Activated CD4-positive, alpha-beta T cell treated with anti-CD3 and anti-CD28 coated beads for 24 hours (primary cell): ENCODE results near the gene OSCP1.

ENCODE experiments used
- DNase-seq, 2 donors: peaks; one replicate each; pipeline ENCODE4 v3.0.0-alpha.2; 2020; ENCODE audit warnings: low read depth in 2 of 2

OSCP1 gene

GRCh38 chr1:36383240-36383639 is 67.0 kb downstream of the OSCP1 start:
- no peak for DNase-seq

GRCh38 chr1:36382669-36383068 is 67.6 kb downstream of the OSCP1 start:
- DNase-seq: no peak

GRCh38 chr1:36382231-36382630 is 68.0 kb downstream of the OSCP1 start:
- DNase-seq: no peak

GRCh38 chr1:36381405-36381804 is 68.8 kb downstream of the OSCP1 start:
- no peak for DNase-seq

GRCh38 chr1:36380782-36381181 is 69.5 kb downstream of the OSCP1 start:
- no peak for DNase-seq

- DNase-seq: no peak
These were observed 70.1 kb downstream of the OSCP1 start for GRCh38 chr1:36380143-36380619.

- no peak for DNase-seq
These were observed 72.3 kb downstream of the OSCP1 start for GRCh38 chr1:36377791-36378492.

GRCh38 chr1:36372617-36373016 is 77.6 kb downstream of the OSCP1 start:
- DNase-seq: no peak

GRCh38 chr1:36369061-36369861 is 81.0 kb downstream of the OSCP1 start:
- peak; percentile 81 to 82 for DNase-seq
